PC-3 (cell line): ENCODE measurements around the gene ZNF860.

Experiments
- EZH2 ChIP-seq: fragments of 300-600 bp; sonication (generic); IDR thresholded peaks from one replicate; pipeline ENCODE4 v1.6.1; 2017; ENCODE audit warnings: antibody characterized with exemption, mild to moderate bottlenecking, low read length; ENCODE audit not compliant: unreplicated experiment
- EZH2phosphoT487 ChIP-seq: fragments of 300-600 bp; sonication (generic); IDR thresholded peaks from 2 replicates; pipeline ENCODE4 v1.6.1; 2018; ENCODE audit warnings: mild to moderate bottlenecking, antibody characterized with exemption, low read length, borderline replicate concordance
- TF ChIP-seq, protein P1 (sequence below): fragments of 300-600 bp; sonication (generic); conservative IDR thresholded peaks from 2 replicates; pipeline ENCODE4 v1.5.1; 2017; ENCODE audit warnings: antibody characterized with exemption, low read depth, mild to moderate bottlenecking, low read length

GRCh38 chr3:31934018-31934417 lies 47.5 kb upstream of the ZNF860 start:
- TF ChIP-seq EZH2 (no peak), EZH2phosphoT487 (no peak)
- TF ChIP-seq, protein P1, sequence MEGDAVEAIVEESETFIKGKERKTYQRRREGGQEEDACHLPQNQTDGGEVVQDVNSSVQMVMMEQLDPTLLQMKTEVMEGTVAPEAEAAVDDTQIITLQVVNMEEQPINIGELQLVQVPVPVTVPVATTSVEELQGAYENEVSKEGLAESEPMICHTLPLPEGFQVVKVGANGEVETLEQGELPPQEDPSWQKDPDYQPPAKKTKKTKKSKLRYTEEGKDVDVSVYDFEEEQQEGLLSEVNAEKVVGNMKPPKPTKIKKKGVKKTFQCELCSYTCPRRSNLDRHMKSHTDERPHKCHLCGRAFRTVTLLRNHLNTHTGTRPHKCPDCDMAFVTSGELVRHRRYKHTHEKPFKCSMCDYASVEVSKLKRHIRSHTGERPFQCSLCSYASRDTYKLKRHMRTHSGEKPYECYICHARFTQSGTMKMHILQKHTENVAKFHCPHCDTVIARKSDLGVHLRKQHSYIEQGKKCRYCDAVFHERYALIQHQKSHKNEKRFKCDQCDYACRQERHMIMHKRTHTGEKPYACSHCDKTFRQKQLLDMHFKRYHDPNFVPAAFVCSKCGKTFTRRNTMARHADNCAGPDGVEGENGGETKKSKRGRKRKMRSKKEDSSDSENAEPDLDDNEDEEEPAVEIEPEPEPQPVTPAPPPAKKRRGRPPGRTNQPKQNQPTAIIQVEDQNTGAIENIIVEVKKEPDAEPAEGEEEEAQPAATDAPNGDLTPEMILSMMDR, result no peak
